AG04449 (cell line): Measurements from ENCODE around the gene ZNF330.

Source experiments
- CTCF ChIA-PET: fragments of 350-600 bp; formaldehyde crosslinking; extraction: SDS; loops from one replicate; lab custom pipeline; 2021; ENCODE audit warnings: antibody characterized with exemption; lab: Yijun Ruan, JAX
- POLR2A ChIA-PET: fragments of 400-600, 350-600 bp; formaldehyde crosslinking; extraction: SDS; loops from one replicate; lab custom pipeline; 2020; ENCODE audit warnings: antibody characterized with exemption, inconsistent platforms; lab: Yijun Ruan, JAX
- DNase-seq: peaks from one replicate; pipeline ENCODE4 v3.0.0-alpha.2; 2010; ENCODE audit warnings: low read depth, low spot score
- H3K4me3 ChIP-seq: 2 replicates; pipeline ENCODE4 v1.5.1; 2011; ENCODE audit warnings: low read depth, mild to moderate bottlenecking, control low read depth, low read length
- CTCF ChIP-seq: IDR thresholded peaks from one replicate; pipeline ENCODE4 v1.5.1; 2011; ENCODE audit warnings: mild to moderate bottlenecking, moderate library complexity, low read length, control low read depth, inconsistent platforms; ENCODE audit not compliant: insufficient read depth; ENCODE audit errors: missing control alignments

The ZNF330 gene

GRCh38 chr4:141254326-141254725 is 33.6 kb downstream of the ZNF330 start:
- TF ChIP-seq CTCF: no peak
- H3K4me3 ChIP-seq: no peak overlapping the region
- no peak for DNase-seq
- ChIA-PET POLR2A (no interaction called here), CTCF (no interaction called here)

GRCh38 chr4:141255016-141255415 is 34.3 kb downstream of the ZNF330 start:
- CTCF ChIA-PET: no interaction called here
- POLR2A ChIA-PET: no interaction called here
- no peak for DNase-seq
- no peak for TF ChIP-seq CTCF
- H3K4me3 ChIP-seq: no peak overlapping the region

- DNase-seq: no peak
- CTCF ChIA-PET: no interaction called here
- POLR2A ChIA-PET: no interaction called here
- TF ChIP-seq CTCF: no peak
- H3K4me3 ChIP-seq: no peak overlapping the region
Observed at GRCh38 chr4:141258558-141258957, 37.9 kb downstream of the ZNF330 start.

GRCh38 chr4:141275834-141276233 is 55.1 kb downstream of the ZNF330 start:
- TF ChIP-seq CTCF: no peak
- ChIA-PET CTCF (interaction anchor here (0.7 to 1.4 kb wide), 3 partner anchors 9 to 31 kb away, joined by 3 to 5 read pairs (median 3); no protein-coding TSS in a partner anchor), POLR2A (no interaction called here)
- H3K4me3 ChIP-seq: no peak overlapping the region
- peak; percentile 66 for DNase-seq

GRCh38 chr4:141283152-141283551 is 62.5 kb downstream of the ZNF330 start:
- no peak for DNase-seq
- H3K4me3 ChIP-seq: no peak overlapping the region
- TF ChIP-seq CTCF: no peak
- ChIA-PET POLR2A (no interaction called here), CTCF (interaction anchor here (1.0 kb wide), 1 partner anchor 23 kb away, joined by 3 read pairs; no protein-coding TSS in a partner anchor)

- ChIA-PET POLR2A (no interaction called here), CTCF (interaction anchor here (1.0 kb wide), 1 partner anchor 22 kb away, joined by 3 read pairs; no protein-coding TSS in a partner anchor)
- H3K4me3 ChIP-seq: no peak overlapping the region
- DNase-seq: no peak
- TF ChIP-seq CTCF: no peak
Observed at GRCh38 chr4:141283563-141283962, 62.9 kb downstream of the ZNF330 start.
